Neural cell (in vitro differentiated cells): Measurements from ENCODE around the gene LIMS2. TPM values are rescaled to one million over a fixed set of nuclear protein-coding genes. Genes with fewer than 3 reads are reported as not detected.

Experiments
- H2AFZ ChIP-seq: fragments of 200-600, 300-800 bp; sonication (generic), shearing (Covaris generic); 2 replicates; pipeline ENCODE4 v1.6.0; 2014; ENCODE audit warnings: low read depth, mild to moderate bottlenecking, antibody characterized with exemption, low read length, moderate library complexity
- H3F3A ChIP-seq: fragments of 200-600 bp; shearing (Covaris generic); 2 replicates; pipeline ENCODE4 v1.6.1; 2016; ENCODE audit warnings: mild to moderate bottlenecking, moderate library complexity, mixed read lengths, antibody characterized with exemption, low read length; ENCODE audit not compliant: insufficient read depth, poor library complexity, severe bottlenecking
- H3K27ac ChIP-seq: fragments of 200-600, 300-800 bp; sonication (generic), shearing (Covaris generic); 2 replicates; pipeline ENCODE4 v1.5.1; 2014; ENCODE audit warnings: mild to moderate bottlenecking, low read length, moderate library complexity
- H3K27me3 ChIP-seq: fragments of 300-800, 200-600 bp; sonication (generic), shearing (Covaris generic); 2 replicates; pipeline ENCODE4 v1.6.0; 2014; ENCODE audit warnings: mild to moderate bottlenecking, low read depth, low read length, moderate library complexity; ENCODE audit not compliant: insufficient read depth
- H3K36me3 ChIP-seq: fragments of 300-800, 200-600 bp; sonication (generic), shearing (Covaris generic); 2 replicates; pipeline ENCODE4 v1.5.1; 2014; ENCODE audit warnings: mild to moderate bottlenecking, antibody characterized with exemption, low read length, moderate library complexity; ENCODE audit not compliant: insufficient read depth
- H3K4me2 ChIP-seq: fragments of 300-800, 200-600 bp; sonication (generic), shearing (Covaris generic); 2 replicates; pipeline ENCODE4 v1.6.0; 2014; ENCODE audit warnings: mild to moderate bottlenecking, low read length
- H3K4me3 ChIP-seq: fragments of 300-800, 200-600 bp; sonication (generic), shearing (Covaris generic); 2 replicates; pipeline ENCODE4 v1.5.1; 2014; ENCODE audit warnings: mild to moderate bottlenecking, low read length, moderate library complexity
- H3K79me2 ChIP-seq: fragments of 200-600 bp; shearing (Covaris generic); replicated peaks from 2 replicates; pipeline ENCODE4 v1.6.0; 2014; ENCODE audit warnings: mild to moderate bottlenecking, low read length, moderate library complexity; ENCODE audit not compliant: insufficient read depth
- H3K9ac ChIP-seq: fragments of 300-800, 200-600 bp; sonication (generic), shearing (Covaris generic); 2 replicates; pipeline ENCODE4 v1.6.1; 2016; ENCODE audit warnings: mild to moderate bottlenecking, low read length, mixed read lengths
- H3K9me2 ChIP-seq: fragments of 200-600 bp; shearing (Covaris generic); 2 replicates; pipeline ENCODE4 v1.6.1; 2016; ENCODE audit warnings: mild to moderate bottlenecking, low read length, mixed read lengths; ENCODE audit not compliant: insufficient read depth
- H3K9me3 ChIP-seq: fragments of 200-600, 300-800 bp; sonication (generic), shearing (Covaris generic); 2 replicates; pipeline ENCODE4 v1.6.1; 2016; ENCODE audit warnings: mild to moderate bottlenecking, mixed run types, low read length, moderate library complexity, mixed read lengths
- H4K20me1 ChIP-seq: fragments of 200-600 bp; shearing (Covaris generic); 2 replicates; pipeline ENCODE4 v1.6.1; 2016; ENCODE audit warnings: mild to moderate bottlenecking, mixed run types; ENCODE audit not compliant: insufficient read depth
- EP300 ChIP-seq: fragments of 450-650 bp; conservative IDR thresholded peaks from 2 replicates; pipeline ENCODE4 v1.6.1; 2014; ENCODE audit warnings: antibody characterized with exemption, mild to moderate bottlenecking, moderate library complexity; ENCODE audit not compliant: poor library complexity, severe bottlenecking
- EZH2 ChIP-seq: fragments of 200-600, 300-800 bp; shearing (Covaris generic), sonication (generic); IDR thresholded peaks from 2 replicates; pipeline ENCODE4 v1.6.1; 2014; ENCODE audit warnings: antibody characterized with exemption, low read length, borderline replicate concordance, mild to moderate bottlenecking; ENCODE audit not compliant: insufficient read depth, poor library complexity, severe bottlenecking
- MXI1 ChIP-seq: fragments of 450-650 bp; conservative IDR thresholded peaks from 2 replicates; pipeline ENCODE4 v1.6.1; 2014; ENCODE audit warnings: antibody characterized with exemption, mild to moderate bottlenecking; ENCODE audit not compliant: poor library complexity, severe bottlenecking
- POLR2AphosphoS5 ChIP-seq: IDR thresholded peaks from 2 replicates; pipeline ENCODE4 v1.6.1; 2012
- RAD21 ChIP-seq: fragments of 450-650 bp; conservative IDR thresholded peaks from 2 replicates; pipeline ENCODE4 v1.6.1; 2014; ENCODE audit warnings: antibody characterized with exemption, mild to moderate bottlenecking, moderate library complexity
- SMC3 ChIP-seq: fragments of 450-650 bp; conservative IDR thresholded peaks from 2 replicates; pipeline ENCODE4 v1.6.1; 2014; ENCODE audit warnings: antibody characterized with exemption, mild to moderate bottlenecking, moderate library complexity; ENCODE audit not compliant: poor library complexity
- TAF1 ChIP-seq: IDR thresholded peaks from 2 replicates; pipeline ENCODE4 v1.6.1; 2012; ENCODE audit warnings: low read depth
- polyA plus RNA-seq: library from polyadenylated mRNA; depleted of rRNA; stranded (reverse); fragments of >200 nt; gene quantifications from 2 replicates; pipeline ENCODE4 v1.2.3, GENCODE V29; 2014
- TF ChIP-seq, protein P1 (sequence below): IDR thresholded peaks from 2 replicates; pipeline ENCODE4 v1.6.1; 2012; ENCODE audit warnings: borderline replicate concordance

The LIMS2 gene
- polyA plus RNA-seq, 1 donor from 2014 or later = not detected

DNA sequence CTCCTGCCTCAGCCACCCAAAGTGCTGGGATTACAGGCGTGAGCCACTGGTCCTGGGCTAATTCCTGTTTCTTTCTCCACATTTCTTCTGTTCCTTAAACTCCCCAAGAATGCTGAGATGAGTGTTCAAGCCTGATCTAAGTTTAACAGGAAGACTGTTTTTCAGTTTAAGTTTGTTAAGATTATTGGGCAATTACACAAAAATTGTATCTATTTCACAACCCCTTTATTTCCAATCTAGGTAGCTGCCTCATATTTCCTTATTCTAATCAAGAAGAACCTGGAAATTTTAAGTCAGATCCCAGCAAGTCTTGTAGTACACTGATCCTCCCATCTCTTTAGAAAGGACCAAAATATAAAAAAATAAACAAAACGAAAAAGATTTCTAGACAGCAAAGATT, 37.7 kb upstream of the LIMS2 start:
- Histone ChIP-seq H3K27me3 (no peaks in the 10 kb centered on the region), H2AFZ (no peak overlapping the region), H3K4me2 (no peak overlapping the region), H3K36me3 (peaks cover 4% of the 10 kb centered on the region), H3F3A (no peaks in the 10 kb centered on the region), H3K27ac (no peak overlapping the region), H3K4me3 (no peak overlapping the region), H3K9me3 (no peaks in the 10 kb centered on the region), H4K20me1 (no peaks in the 10 kb centered on the region), H3K9me2 (no peaks in the 10 kb centered on the region), H3K9ac (no peak overlapping the region), H3K79me2 (no peaks in the 10 kb centered on the region)
- TF ChIP-seq, protein P1, sequence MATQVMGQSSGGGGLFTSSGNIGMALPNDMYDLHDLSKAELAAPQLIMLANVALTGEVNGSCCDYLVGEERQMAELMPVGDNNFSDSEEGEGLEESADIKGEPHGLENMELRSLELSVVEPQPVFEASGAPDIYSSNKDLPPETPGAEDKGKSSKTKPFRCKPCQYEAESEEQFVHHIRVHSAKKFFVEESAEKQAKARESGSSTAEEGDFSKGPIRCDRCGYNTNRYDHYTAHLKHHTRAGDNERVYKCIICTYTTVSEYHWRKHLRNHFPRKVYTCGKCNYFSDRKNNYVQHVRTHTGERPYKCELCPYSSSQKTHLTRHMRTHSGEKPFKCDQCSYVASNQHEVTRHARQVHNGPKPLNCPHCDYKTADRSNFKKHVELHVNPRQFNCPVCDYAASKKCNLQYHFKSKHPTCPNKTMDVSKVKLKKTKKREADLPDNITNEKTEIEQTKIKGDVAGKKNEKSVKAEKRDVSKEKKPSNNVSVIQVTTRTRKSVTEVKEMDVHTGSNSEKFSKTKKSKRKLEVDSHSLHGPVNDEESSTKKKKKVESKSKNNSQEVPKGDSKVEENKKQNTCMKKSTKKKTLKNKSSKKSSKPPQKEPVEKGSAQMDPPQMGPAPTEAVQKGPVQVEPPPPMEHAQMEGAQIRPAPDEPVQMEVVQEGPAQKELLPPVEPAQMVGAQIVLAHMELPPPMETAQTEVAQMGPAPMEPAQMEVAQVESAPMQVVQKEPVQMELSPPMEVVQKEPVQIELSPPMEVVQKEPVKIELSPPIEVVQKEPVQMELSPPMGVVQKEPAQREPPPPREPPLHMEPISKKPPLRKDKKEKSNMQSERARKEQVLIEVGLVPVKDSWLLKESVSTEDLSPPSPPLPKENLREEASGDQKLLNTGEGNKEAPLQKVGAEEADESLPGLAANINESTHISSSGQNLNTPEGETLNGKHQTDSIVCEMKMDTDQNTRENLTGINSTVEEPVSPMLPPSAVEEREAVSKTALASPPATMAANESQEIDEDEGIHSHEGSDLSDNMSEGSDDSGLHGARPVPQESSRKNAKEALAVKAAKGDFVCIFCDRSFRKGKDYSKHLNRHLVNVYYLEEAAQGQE = no peak
- no peak for TF ChIP-seq MXI1
- TF ChIP-seq SMC3 = no peak
- TF ChIP-seq POLR2AphosphoS5 = no peak
- TF ChIP-seq TAF1 = no peak
- no peak for TF ChIP-seq EP300
- TF ChIP-seq EZH2 = no peak

DNA sequence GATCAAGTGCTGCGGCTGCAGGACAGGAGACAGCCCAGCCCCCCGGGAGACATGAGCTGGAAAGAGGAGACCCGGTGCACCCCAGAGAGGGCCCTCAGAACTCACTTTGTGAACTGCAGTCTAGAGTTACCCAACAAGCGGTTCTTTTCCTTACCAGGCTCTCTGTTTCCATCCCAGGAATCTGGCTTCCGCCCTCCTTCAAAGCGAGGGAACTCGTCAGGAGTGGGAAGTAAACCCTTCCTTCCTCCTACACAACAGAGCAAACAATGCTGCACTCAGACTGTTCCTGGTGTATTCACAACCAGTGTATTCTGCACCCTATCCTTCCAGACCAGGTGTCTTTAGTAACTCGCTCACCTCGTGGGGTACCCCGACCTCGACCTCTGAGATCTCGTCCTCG, 34.0 kb upstream of the LIMS2 start:
- H3K9me2 ChIP-seq = no peaks in the 10 kb centered on the region
- peaks cover 4% of the 10 kb centered on the region for H3K36me3 ChIP-seq
- H3F3A ChIP-seq = no peaks in the 10 kb centered on the region
- H3K27me3 ChIP-seq = no peaks in the 10 kb centered on the region
- no peak overlapping the region for H3K4me2 ChIP-seq
- H3K4me3 ChIP-seq = no peak overlapping the region
- H3K27ac ChIP-seq = no peak overlapping the region
- no peak overlapping the region for H3K9ac ChIP-seq
- H3K79me2 ChIP-seq = peaks cover 5% of the 10 kb centered on the region
- no peak for TF ChIP-seq TAF1
- H2AFZ ChIP-seq = no peak overlapping the region
- H3K9me3 ChIP-seq = no peaks in the 10 kb centered on the region
- no peaks in the 10 kb centered on the region for H4K20me1 ChIP-seq

DNA sequence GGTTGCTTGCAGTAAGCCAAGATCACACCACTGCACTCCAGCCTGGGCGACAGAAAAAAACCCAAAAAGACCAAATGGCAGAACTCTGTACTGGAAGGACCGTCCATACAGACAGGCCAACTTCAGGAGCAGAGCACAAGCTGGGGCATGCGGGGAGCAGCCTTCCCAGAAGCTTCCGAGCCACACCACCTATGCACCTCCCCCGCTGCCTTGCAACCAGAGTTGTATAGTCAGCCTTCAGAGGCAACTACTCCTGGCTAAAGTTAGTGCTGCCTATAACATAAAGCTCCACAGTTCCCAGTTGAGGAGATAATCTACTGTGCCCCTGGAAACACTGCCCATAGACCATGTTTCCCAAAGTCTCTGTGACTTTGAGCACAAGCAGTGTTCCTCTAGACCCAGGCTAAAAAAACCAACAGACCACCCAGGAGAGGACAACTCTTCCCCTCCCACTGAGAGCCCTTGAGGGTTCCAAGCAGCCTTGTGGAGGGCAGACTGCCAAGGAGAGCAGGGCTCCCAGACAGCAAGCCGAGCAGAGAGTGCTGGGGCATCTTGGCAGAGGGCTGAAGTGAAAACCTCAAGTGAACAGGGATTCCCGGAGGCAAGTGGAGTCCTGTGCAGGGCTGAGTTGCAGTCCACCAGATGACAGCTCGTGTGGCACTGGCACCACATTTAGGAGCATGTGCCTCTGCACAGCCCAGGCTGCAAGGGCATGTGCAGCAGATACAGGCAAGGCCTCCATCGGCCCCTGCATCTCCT, 32.7 kb upstream of the LIMS2 start:
- Histone ChIP-seq H4K20me1 (no peaks in the 10 kb centered on the region), H3F3A (no peaks in the 10 kb centered on the region), H3K9ac (no peak overlapping the region), H3K4me2 (no peak overlapping the region), H3K79me2 (peaks cover 18% of the 10 kb centered on the region), H3K4me3 (no peak overlapping the region), H2AFZ (no peak overlapping the region), H3K27ac (no peak overlapping the region), H3K27me3 (no peaks in the 10 kb centered on the region), H3K36me3 (peaks cover 8% of the 10 kb centered on the region), H3K9me3 (no peaks in the 10 kb centered on the region), H3K9me2 (no peaks in the 10 kb centered on the region)
- TF ChIP-seq EZH2 (no peak), EP300 (no peak), POLR2AphosphoS5 (no peak), RAD21 (no peak)
- TF ChIP-seq, protein P1 = no peak
